ENCODE results near the gene CRYBG2.
"Not testable (repeated sequence)": the region's sequence is repeated elsewhere in the genome, so short reads cannot be mapped to it uniquely, and the experiment has no call there.

The CRYBG2 gene

GRCh38 chr1:26344147-26344920, 9.6 kb downstream of the CRYBG2 start:
- TF ChIP-seq CTCF (conservative IDR thresholded peaks at IDR 0.05) (no peak), ZFX (IDR thresholded peaks at IDR 0.05) (no peak)
- H3K27ac ChIP-seq, result no peak overlapping the region

GRCh38 chr1:26340047-26340481, 13.9 kb downstream of the CRYBG2 start:
- H3K27ac ChIP-seq, result no peak overlapping the region
- no peak for TF ChIP-seq ZFX (IDR thresholded peaks at IDR 0.05)
- no peak for TF ChIP-seq CTCF (conservative IDR thresholded peaks at IDR 0.05)

GRCh38 chr1:26338670-26339069, 15.3 kb downstream of the CRYBG2 start:
- H3K27ac ChIP-seq, result no peak overlapping the region
- TF ChIP-seq ZFX (IDR thresholded peaks at IDR 0.05) (no peak), CTCF (conservative IDR thresholded peaks at IDR 0.05) (no peak)

- H3K27ac ChIP-seq, result peak overlapping the region; percentile 89
- TF ChIP-seq ZFX (IDR thresholded peaks at IDR 0.05) (no peak), CTCF (conservative IDR thresholded peaks at IDR 0.05) (no peak)
Measured at GRCh38 chr1:26337625-26338024, 16.3 kb downstream of the CRYBG2 start.

- TF ChIP-seq CTCF (conservative IDR thresholded peaks at IDR 0.05), result no peak
- no peak for TF ChIP-seq ZFX (IDR thresholded peaks at IDR 0.05)
- H3K27ac ChIP-seq, result peak overlapping the region; percentile 89
Measured at GRCh38 chr1:26337206-26337535, 16.8 kb downstream of the CRYBG2 start.

GRCh38 chr1:26336477-26337205, 17.3 kb downstream of the CRYBG2 start:
- no peak for TF ChIP-seq ZFX (IDR thresholded peaks at IDR 0.05)
- no peak for TF ChIP-seq CTCF (conservative IDR thresholded peaks at IDR 0.05)
- peak overlapping the region; percentile 89 for H3K27ac ChIP-seq

GRCh38 chr1:26335774-26336476, 18.0 kb downstream of the CRYBG2 start:
- peak overlapping the region; percentile 89 for H3K27ac ChIP-seq
- TF ChIP-seq ZFX (IDR thresholded peaks at IDR 0.05), result no peak
- TF ChIP-seq CTCF (conservative IDR thresholded peaks at IDR 0.05), result no peak

GRCh38 chr1:26333312-26333711, 20.6 kb downstream of the CRYBG2 start:
- H3K27ac ChIP-seq, result not testable (repeated sequence)

All from C4-2B (cell line).